NT2/D1 (cell line): Measurements from ENCODE around the gene SIK3.

ENCODE experiments used
- SUZ12 ChIP-seq: IDR thresholded peaks from 2 replicates; pipeline ENCODE4 v1.6.1; 2011; ENCODE audit not compliant: insufficient read length, insufficient read depth; ENCODE audit errors: extremely low read depth
- YY1 ChIP-seq: IDR thresholded peaks from 2 replicates; pipeline ENCODE4 v1.6.1; 2011; ENCODE audit not compliant: insufficient read length, insufficient read depth
- ZNF274 ChIP-seq: IDR thresholded peaks from 2 replicates; pipeline ENCODE4 v1.6.1; 2011; ENCODE audit warnings: mild to moderate bottlenecking, low read depth, low read length

- TF ChIP-seq YY1, result no peak
- TF ChIP-seq ZNF274, result no peak
- no peak for TF ChIP-seq SUZ12
Observed at GRCh38 chr11:116958246-116958645, 140.0 kb downstream of the SIK3 start.
